Natural killer cell (primary cell): ENCODE results near the gene MRGPRD. TPM values are rescaled to one million over a fixed set of nuclear protein-coding genes. Genes with fewer than 3 reads are reported as not detected.

ENCODE experiments used
- ATAC-seq, 3 donors: fragments of 150-1000 bp in 2 of 3; fragments of 200-7000 bp in 1 of 3; cut with Tn5 transposase; 1 replicate in 1 of 3; 2 replicates in 2 of 3; pipeline ENCODE4 v1.10.0; 2021; ENCODE audit warnings: mild to moderate bottlenecking in 2 of 3, moderate library complexity in 2 of 3
- DNase-seq, 2 donors: peaks; one replicate each; pipeline versions ENCODE4 v3.0.0 to v3.0.0-alpha.2; 2013 to 2021; ENCODE audit warnings: mixed read lengths in 1 of 2
- H3K27ac ChIP-seq: one replicate; pipeline ENCODE4 v1.5.1; 2013; ENCODE audit warnings: mild to moderate bottlenecking, low read length
- H3K27me3 ChIP-seq: one replicate; pipeline ENCODE4 v1.6.1; 2013; ENCODE audit warnings: low read length; ENCODE audit not compliant: control insufficient read depth, insufficient read depth
- H3K36me3 ChIP-seq: one replicate; pipeline ENCODE4 v1.6.1; 2013; ENCODE audit warnings: low read length; ENCODE audit not compliant: control insufficient read depth, insufficient read depth
- H3K4me1 ChIP-seq: one replicate; pipeline ENCODE4 v1.6.1; 2013; ENCODE audit warnings: low read length; ENCODE audit not compliant: control insufficient read depth, insufficient read depth
- H3K4me3 ChIP-seq: one replicate; pipeline ENCODE4 v1.5.1; 2013; ENCODE audit warnings: low read length
- H3K9me3 ChIP-seq: one replicate; pipeline ENCODE4 v1.6.1; 2013; ENCODE audit warnings: low read length; ENCODE audit not compliant: control insufficient read depth, insufficient read depth
- H3K27ac Mint-ChIP-seq, 2 donors: one replicate each; pipeline ENCODE4 v1.8.0; 2022; ENCODE audit warnings: mild to moderate bottlenecking in 2 of 2, mixed read lengths in 2 of 2, moderate library complexity in 1 of 2
- H3K27me3 Mint-ChIP-seq, 2 donors: one replicate each; pipeline ENCODE4 v1.8.0; 2022; ENCODE audit warnings: low read depth in 2 of 2, mixed read lengths in 2 of 2
- H3K36me3 Mint-ChIP-seq: one replicate; pipeline ENCODE4 v1.8.0; 2022; ENCODE audit warnings: mixed read lengths
- H3K4me1 Mint-ChIP-seq, 2 donors: one replicate each; pipeline ENCODE4 v1.8.0; 2022; ENCODE audit warnings: mixed read lengths in 2 of 2
- H3K4me3 Mint-ChIP-seq: one replicate; pipeline ENCODE4 v1.8.0; 2022; ENCODE audit warnings: mild to moderate bottlenecking, moderate library complexity, mixed read lengths
- H3K9me3 Mint-ChIP-seq, 2 donors: one replicate each; pipeline ENCODE4 v1.8.0; 2022; ENCODE audit warnings: mixed read lengths in 2 of 2
- CTCF ChIP-seq: fragments of 200-600 bp; IDR thresholded peaks from one replicate; pipeline ENCODE4 v1.8.0; 2022; ENCODE audit warnings: antibody characterized with exemption
- WGBS: methylation state at CpG from one replicate; pipeline ENCODE4 v1.1.7; 2013; ENCODE audit warnings: missing lambda C conversion rate; ENCODE audit not compliant: insufficient coverage; 5-methylcytosine and 5-hydroxymethylcytosine counted together
- intact Hi-C: fragments of 100-400 bp; cut with micrococcal nuclease; formaldehyde crosslinking; loops from one replicate; pipeline ENCODE4 v1.14.2; 2022
- total RNA-seq, 4 donors: library from RNA; stranded (reverse); fragments of 120-200 nt in 1 of 4; gene quantifications; one replicate each; pipeline versions ENCODE4 v1.2.3 to v1.2.4, GENCODE V29; 2013 to 2022

Gene MRGPRD
- total RNA-seq, 3 donors from 2014 or later (not counting 1 experiment from before 2014, with no cell fraction given), result not detected

GRCh38 chr11:68958211-68958610, 22.6 kb downstream of the MRGPRD start:
- no peaks in the 10 kb centered on the region for H3K27me3 ChIP-seq
- Mint-ChIP-seq H3K9me3 (no peaks in the 10 kb centered on the region), H3K27me3 (peaks cover 0 to 8% of the 10 kb centered on the region in 2 donors), H3K4me1 (peaks cover 5 to 7% of the 10 kb centered on the region in 2 donors), H3K27ac (no peak overlapping the region), H3K4me3 (no peak overlapping the region), H3K36me3 (no peaks in the 10 kb centered on the region)
- no peak for TF ChIP-seq CTCF
- intact Hi-C loops, result loop anchor here (5.0 kb wide), 1 partner anchor 134 kb away; no protein-coding TSS in a partner anchor
- no peaks in the 10 kb centered on the region for H3K36me3 ChIP-seq
- H3K4me1 ChIP-seq, result peaks cover 12% of the 10 kb centered on the region
- DNase-seq, result no peak
- H3K4me3 ChIP-seq, result no peak overlapping the region
- WGBS, result 93% methylated on average over 7 of the region's 9 CpGs
- H3K27ac ChIP-seq, result no peak overlapping the region
- no peaks in the 10 kb centered on the region for H3K9me3 ChIP-seq
- no peak for ATAC-seq

- intact Hi-C loops, result loop anchor here (5.0 kb wide), 1 partner anchor 136 kb away; no protein-coding TSS in a partner anchor
- no peak overlapping the region for H3K27ac ChIP-seq
- H3K9me3 Mint-ChIP-seq, result no peaks in the 10 kb centered on the region
- peaks cover 12% of the 10 kb centered on the region for H3K4me1 ChIP-seq
- DNase-seq, result no peak
- H3K36me3 Mint-ChIP-seq, result no peaks in the 10 kb centered on the region
- 88% methylated on average over 10 of the region's 12 CpGs for WGBS
- H3K27ac Mint-ChIP-seq, result no peak overlapping the region
- H3K4me3 ChIP-seq, result no peak overlapping the region
- H3K9me3 ChIP-seq, result no peaks in the 10 kb centered on the region
- no peak overlapping the region for H3K4me3 Mint-ChIP-seq
- ATAC-seq, result no peak
- TF ChIP-seq CTCF, result no peak
- H3K4me1 Mint-ChIP-seq, result peaks cover 0 to 7% of the 10 kb centered on the region in 2 donors
- H3K27me3 Mint-ChIP-seq, result peaks cover 0 to 8% of the 10 kb centered on the region in 2 donors
- H3K36me3 ChIP-seq, result no peaks in the 10 kb centered on the region
- no peaks in the 10 kb centered on the region for H3K27me3 ChIP-seq
These were observed 24.1 kb downstream of the MRGPRD start for GRCh38 chr11:68956547-68957254.

- peak in 1 of 2 donors; percentile 53 for DNase-seq
- H3K27ac ChIP-seq, result no peak overlapping the region
- Mint-ChIP-seq H3K27ac (no peak overlapping the region), H3K4me3 (no peak overlapping the region), H3K4me1 (peaks cover 0 to 7% of the 10 kb centered on the region in 2 donors), H3K9me3 (no peaks in the 10 kb centered on the region), H3K36me3 (no peaks in the 10 kb centered on the region), H3K27me3 (peaks cover 0 to 8% of the 10 kb centered on the region in 2 donors)
- intact Hi-C loops, result loop anchor here (5.0 kb wide), 1 partner anchor 136 kb away; no protein-coding TSS in a partner anchor
- 7% methylated on average over 9 of the region's 12 CpGs for WGBS
- ATAC-seq, result peak in 2 of 3 donors; percentile 54 to 62
- no peaks in the 10 kb centered on the region for H3K9me3 ChIP-seq
- TF ChIP-seq CTCF, result no peak
- no peaks in the 10 kb centered on the region for H3K27me3 ChIP-seq
- no peaks in the 10 kb centered on the region for H3K36me3 ChIP-seq
- no peak overlapping the region for H3K4me3 ChIP-seq
- H3K4me1 ChIP-seq, result peaks cover 12% of the 10 kb centered on the region
These were observed 24.6 kb downstream of the MRGPRD start for GRCh38 chr11:68956142-68956541.
